GM18868 (cell line): ENCODE data around the gene KIF1A.

ENCODE experiments used
- ATAC-seq: cut with Tn5 transposase; IDR thresholded peaks from one replicate; pipeline ENCODE4 v1.9.1; 2021; ENCODE audit warnings: mild to moderate bottlenecking, moderate library complexity; ENCODE audit not compliant: unreplicated experiment

KIF1A gene

GRCh38 chr2:240722376-240722775 lies 97.6 kb downstream of the KIF1A start:
- no peak for ATAC-seq

GRCh38 chr2:240721596-240722180 lies 98.3 kb downstream of the KIF1A start:
- ATAC-seq, result no peak

GRCh38 chr2:240720686-240721595 lies 99.1 kb downstream of the KIF1A start:
- no peak for ATAC-seq

GRCh38 chr2:240719676-240720545 lies 100.1 kb downstream of the KIF1A start:
- no peak for ATAC-seq

- no peak for ATAC-seq
Measured at GRCh38 chr2:240718896-240719490, 101.0 kb downstream of the KIF1A start.

GRCh38 chr2:240717681-240718581 lies 102.1 kb downstream of the KIF1A start:
- no peak for ATAC-seq

GRCh38 chr2:240717181-240717641 lies 102.8 kb downstream of the KIF1A start:
- ATAC-seq, result no peak

GRCh38 chr2:240716130-240716798 lies 103.8 kb downstream of the KIF1A start:
- no peak for ATAC-seq

GRCh38 chr2:240714747-240715725 lies 105.0 kb downstream of the KIF1A start:
- no peak for ATAC-seq

GRCh38 chr2:240713928-240714746 lies 105.9 kb downstream of the KIF1A start:
- no peak for ATAC-seq

GRCh38 chr2:240713071-240713927 lies 106.7 kb downstream of the KIF1A start:
- no peak for ATAC-seq

- ATAC-seq, result no peak
Measured at GRCh38 chr2:240712121-240712520, 107.9 kb downstream of the KIF1A start.

GRCh38 chr2:240711701-240712100 lies 108.3 kb downstream of the KIF1A start:
- ATAC-seq, result no peak

GRCh38 chr2:240711296-240711695 lies 108.7 kb downstream of the KIF1A start:
- no peak for ATAC-seq

GRCh38 chr2:240708457-240708856 lies 111.6 kb downstream of the KIF1A start:
- ATAC-seq, result no peak

GRCh38 chr2:240707821-240708220 lies 112.2 kb downstream of the KIF1A start:
- no peak for ATAC-seq
